HG03139 (cell line): ENCODE results near the gene PHF20.
"Not testable (repeated sequence)": the region's sequence is repeated elsewhere in the genome, so short reads cannot be mapped to it uniquely, and the experiment has no call there.

Experiments used
- ATAC-seq: cut with Tn5 transposase; IDR thresholded peaks from one replicate; pipeline ENCODE4 v1.9.1; 2021; ENCODE audit not compliant: unreplicated experiment

PHF20 gene

DNA sequence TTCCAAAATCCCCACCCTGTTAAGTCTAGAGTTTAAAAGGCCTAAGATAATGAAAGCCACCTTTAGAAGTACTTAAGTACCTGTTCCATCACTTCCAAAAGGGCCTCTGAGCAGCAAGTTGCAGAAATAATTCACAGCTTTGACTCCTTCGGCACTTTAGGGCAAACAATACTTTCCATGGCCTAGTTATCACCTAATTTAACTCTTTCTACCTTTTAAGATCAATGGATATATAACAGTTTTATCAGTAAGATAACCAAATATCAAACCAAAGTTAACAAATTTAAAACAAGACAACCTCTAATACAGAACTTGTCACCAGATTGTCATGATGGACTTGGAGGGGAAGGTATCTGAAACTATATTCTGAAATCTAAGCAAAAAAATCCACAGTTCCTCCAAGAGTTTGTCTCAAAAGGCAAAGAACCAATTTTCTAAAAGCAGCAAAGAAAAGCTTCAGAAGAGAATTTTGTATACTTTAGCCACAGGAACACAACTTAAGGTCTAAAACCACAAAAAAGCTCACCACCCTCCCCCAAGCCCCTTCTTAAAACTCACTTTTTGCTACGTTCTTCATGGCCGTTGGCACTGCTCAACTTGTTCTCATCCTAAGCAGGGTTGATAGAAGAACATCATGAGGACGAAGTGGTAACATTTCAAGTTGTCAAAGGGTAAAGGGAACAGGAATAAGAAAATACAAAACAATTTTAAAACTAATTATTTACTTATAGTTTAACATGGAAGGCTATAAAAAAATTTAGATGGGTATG, 33.2 kb upstream of the PHF20 start:
- ATAC-seq: no peak

DNA sequence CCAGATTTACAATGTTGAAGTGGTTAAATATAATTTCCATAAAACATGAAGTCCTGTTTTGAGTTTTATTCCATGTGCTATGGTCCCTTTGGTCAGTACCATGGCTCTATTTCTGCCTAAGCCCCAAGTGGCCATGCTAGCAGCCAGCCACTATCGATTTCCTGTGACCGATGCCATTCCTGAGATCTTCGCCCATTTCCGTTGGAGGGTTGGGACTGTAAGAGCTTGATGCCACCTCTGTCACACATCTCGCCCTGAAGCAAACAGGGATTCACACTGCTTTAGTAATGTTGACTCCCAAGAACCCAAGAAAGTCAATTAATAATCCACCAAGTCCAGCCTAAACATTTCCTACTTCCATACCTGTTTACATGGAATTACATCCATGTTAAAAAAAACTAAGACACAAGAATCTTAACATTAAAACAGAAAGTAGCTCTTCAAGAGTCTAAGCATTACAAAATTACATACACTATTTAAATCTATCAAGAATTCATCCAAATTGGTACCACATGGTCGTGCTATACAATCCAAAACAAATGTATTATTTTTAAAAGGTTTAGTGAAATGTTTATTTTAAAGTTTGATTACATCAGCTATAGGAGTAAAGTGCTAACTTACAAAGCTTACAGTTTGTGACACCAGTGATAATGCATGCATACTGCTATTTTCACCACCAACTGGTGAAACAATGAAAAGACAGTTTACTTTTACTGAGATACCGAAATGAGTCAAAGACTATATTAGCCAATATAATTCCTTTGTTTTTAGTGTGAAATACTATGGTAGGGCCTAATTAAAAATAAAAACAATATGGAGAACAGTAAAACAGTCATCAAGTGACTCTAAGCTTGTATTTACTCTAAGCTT, 32.3 kb upstream of the PHF20 start:
- ATAC-seq: no peak

DNA sequence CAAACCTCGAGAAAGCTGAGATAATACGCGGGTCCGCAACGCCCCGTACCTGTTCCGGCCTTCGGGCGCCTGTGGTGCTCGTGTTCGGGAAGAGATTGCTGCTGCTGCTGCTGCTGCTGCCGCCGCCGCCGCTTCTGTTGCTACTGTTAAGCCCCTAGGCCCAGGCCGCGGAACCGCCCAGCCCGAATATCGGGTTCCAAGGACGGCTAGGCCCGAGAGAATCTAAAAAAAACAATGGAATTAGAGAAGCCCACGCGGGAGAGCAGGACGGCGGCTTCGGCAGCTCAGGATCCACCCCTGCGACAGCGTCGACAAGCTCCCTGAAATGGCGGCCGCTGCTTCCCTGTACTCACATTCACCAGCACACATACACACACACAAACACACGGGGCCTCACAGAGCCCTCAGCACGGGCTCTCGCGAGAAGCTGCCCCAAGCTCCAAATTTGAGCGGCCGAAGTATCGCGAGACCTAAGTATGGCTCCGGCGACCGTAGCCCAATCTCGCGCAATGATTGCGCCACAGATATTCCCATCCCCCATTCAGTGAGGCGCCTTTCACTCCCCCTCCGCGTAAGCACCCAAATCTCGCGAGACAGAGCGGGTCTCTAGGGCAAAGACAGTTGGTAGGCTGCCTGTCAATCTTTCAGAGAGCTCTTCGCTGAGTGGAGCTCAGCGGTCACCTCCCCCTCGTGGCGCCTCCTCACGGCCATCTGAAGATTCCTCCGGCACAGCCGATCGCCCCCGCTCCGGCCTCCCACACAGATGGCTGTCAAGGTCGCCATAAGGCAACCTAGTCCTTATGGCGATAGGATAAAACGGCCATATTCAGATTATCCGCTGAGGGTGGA, 29.7 kb upstream of the PHF20 start, which contains the start of gene RBM39:
Gene RBM39 (minus strand): TSS at position 369 of the 849 bp plus-strand sequence. CDS start 1,386 bp downstream, outside the sequence.
- peak; percentile 88 for ATAC-seq

DNA sequence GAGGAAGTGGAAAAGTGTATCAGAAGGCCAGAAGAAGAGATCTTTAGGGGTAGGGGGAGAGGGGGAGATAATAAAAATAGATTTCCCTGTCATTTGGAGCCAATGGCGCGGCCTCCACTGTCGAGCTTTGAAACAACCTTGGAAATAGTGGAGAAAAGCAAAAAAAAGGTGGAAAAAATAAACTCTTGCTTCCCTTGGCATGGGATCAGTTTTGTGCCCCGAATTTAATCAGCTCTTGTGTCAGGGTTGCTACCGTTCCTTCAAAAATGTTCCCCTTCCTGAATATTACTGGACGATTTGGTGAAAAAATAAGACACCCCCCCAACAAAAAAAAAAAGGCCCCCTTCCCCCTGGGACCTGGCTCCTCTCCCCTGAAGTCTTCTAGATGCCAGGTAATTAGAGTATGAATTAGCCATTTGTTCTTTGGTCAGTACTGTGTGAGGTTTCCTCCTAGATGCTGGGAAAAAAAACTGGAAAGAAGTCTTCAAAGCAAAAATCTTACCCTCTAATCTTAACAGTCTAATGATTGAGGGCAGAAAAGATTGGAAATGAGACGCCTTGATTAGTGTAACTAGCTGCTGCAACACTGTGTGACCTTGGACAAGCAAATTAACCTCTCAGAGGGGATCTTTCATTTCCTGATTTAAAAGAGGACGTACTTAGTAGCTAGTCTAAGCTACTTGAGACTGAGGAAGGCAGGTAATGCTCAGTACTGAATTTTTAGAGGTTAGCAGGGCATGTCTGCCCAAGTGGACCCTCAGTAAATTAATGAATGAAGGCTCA, 28.9 kb upstream of the PHF20 start:
- no peak for ATAC-seq

DNA sequence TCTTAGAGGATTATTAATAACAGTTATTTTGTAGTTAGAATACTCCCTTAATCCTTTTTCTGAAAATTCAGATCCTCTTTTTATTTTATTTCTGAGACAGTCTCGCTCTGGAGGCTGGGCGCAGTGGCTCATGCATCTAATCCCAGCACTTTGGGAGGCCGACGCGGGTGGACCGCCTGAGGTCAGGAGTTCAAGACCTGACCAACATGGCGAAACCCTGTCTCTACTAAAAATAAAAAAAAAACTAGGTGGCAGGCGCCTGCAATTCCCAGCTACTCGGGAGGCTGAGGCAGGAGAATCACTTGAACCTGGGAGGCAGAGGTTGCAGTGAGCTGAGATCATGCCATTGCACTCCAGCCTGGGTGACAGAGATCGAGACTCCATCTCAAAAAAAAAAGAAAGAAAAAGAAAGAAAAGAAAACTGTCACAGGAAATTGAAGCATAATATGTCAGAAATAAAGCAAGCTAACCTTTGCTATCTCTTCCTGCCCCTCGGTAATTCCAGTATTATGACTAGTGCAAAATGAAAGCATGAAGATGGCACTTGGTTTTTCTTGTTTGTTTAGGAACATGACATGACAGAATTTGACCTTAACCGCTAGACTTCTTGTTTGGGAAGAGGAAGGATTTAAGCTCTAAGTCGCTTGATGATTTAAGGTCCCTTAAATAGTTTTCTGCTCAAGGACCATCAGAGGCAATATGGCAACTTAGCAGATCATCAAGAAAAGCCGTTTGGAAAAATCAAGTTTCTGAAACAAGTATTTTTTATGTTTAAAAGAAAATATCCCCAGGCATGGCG, 27.9 kb upstream of the PHF20 start:
- ATAC-seq: no peak

- not testable (repeated sequence) for ATAC-seq
These were observed 27.3 kb upstream of the PHF20 start for GRCh38 chr20:35744492-35744841.

GRCh38 chr20:35750611-35751010, 21.2 kb upstream of the PHF20 start:
- no peak for ATAC-seq

GRCh38 chr20:35756404-35756803, 15.4 kb upstream of the PHF20 start:
- ATAC-seq: no peak

GRCh38 chr20:35757098-35757705, 14.6 kb upstream of the PHF20 start:
- no peak for ATAC-seq

DNA sequence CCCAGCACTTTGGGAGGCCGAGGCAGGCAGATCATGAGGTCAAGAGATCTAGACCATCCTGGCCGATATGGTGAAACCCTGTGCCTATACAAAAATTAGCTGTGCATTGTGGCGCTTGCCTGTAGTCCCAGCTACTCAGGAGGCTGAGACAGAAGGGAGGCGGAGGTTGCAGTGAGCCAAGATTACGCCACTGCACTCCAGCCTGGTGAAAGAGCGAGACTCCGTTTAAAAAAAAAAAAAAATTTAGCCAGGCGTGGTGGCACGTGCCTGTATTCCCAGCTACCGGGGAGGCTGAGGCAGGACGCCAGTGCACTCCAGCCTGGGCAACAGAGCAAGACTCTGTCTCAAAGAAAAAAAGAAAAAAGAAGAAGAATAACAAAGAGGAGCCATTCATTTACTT, 10.3 kb upstream of the PHF20 start:
- ATAC-seq: not testable (repeated sequence)

DNA sequence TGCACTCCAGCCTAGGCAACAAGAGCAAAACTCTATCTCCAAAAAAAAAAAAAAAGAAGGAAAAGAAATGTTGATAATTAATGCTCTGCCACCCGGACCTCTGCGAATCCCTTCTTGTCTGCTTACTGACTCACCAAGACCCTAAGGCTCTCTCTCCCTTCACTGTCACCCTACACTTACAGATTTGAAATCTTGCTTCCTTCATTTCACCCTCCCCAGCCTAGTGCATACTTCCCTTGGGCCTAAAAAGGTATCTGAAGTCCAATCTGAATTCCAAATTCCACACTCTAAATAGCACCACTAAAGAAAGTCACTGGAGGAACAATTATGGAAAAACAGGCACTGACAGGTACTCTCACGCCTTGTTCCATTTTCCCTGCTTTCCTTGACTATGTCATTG, 9.4 kb upstream of the PHF20 start:
- ATAC-seq: no peak

- not testable (repeated sequence) for ATAC-seq
These were observed 6.9 kb upstream of the PHF20 start for GRCh38 chr20:35764936-35765335.

DNA sequence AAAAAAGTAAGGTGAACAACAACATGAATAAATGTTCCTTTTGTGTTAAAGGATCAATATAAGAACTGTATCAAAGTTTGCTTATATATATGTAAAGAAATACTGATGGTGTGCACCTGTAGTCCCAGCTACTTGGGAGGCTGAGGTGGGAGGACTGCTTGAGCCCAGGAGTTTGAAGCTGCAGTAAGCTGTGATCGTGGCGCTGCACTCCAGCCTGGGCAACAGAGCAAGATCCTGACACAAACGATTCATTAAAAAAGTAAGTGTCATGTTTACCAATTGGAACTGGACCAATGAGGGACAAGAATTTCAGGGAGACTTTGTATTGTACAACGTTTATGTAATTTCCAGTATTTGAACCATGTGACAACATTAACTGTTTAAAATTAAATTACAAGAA, 5.0 kb upstream of the PHF20 start:
- no peak for ATAC-seq

- peak; percentile 54 for ATAC-seq
These were observed 3.9 kb upstream of the PHF20 start for GRCh38 chr20:35767683-35768481.

DNA sequence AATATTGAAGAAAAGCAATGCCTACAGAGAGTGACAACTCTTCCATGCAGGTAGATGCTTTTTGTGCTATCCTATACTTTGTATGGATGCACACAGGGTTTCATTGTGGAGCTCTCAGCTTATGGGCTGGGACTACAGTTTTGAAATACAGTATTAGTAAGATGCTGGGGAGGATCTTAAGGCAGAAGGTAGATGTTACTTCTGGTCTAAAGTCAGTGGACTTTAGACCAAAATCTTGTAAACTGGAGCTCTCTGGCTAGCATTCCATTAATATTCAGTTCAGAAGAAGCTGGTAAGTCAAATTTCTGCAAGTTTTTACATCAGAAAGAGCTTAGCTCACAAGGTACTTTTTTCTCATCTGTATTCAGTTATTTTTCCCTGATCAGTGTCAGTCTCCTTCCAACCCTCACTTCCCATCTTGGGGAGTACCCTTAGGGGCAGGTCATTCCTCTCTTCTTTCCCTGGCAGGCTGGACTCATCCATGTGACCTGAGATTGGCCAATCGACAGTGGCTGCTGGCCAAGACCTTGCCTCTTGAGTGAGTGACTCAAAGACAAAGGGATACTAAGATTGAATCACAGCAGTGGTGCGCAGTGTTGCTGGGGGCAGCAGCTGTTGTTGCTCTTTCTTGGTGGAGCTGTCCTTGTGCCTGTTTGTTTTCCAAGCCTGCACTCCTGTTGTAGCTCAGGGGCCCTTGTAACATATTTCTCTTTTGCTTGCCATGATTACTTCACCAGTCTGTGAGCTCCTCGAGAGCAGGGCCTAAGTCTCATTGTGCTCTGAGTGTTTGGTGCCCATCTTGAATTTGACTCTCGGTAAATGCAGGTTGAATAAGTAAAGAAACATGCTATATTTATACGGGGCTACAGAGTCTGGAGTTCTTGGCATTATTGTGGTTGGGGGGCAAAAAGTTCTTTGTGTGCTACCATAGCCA, 2.8 kb upstream of the PHF20 start:
- ATAC-seq: no peak

DNA sequence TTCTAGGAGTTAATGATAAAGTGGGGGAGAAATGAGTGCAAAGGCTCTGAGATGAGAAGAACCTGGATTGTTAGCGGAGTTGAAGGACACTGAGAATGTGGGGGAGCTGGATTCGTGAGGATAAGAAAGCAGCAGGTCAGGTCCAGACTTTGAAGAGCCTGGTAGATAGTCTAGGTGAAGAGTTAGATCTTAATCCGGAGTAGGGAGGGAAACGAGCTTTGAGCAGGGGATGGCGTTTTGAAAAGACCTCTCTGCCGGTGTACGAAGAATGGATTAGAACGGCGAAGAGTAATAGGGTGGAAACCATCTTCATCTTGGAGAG, 487 bp upstream of the PHF20 start:
- no peak for ATAC-seq

GRCh38 chr20:35772563-35773058, 796 bp downstream of the PHF20 start:
- no peak for ATAC-seq
